Naive thymus-derived CD8-positive, alpha-beta T cell (primary cell): Measurements from ENCODE around the gene KCP. TPM values are rescaled to one million over a fixed set of nuclear protein-coding genes. Genes with fewer than 3 reads are reported as not detected.
A peak's percentile ranks its signal among the peaks of the same experiment; 100 is the strongest.

Experiments used
- ATAC-seq, 2 donors: fragments of 150-1000 bp; cut with Tn5 transposase in 1 of 2; sonication (Bioruptor Pico), chemical (Tn5 transposase) in 1 of 2; 1 replicate in 1 of 2; 2 replicates in 1 of 2; pipeline ENCODE4 v1.10.0; 2021; ENCODE audit warnings: mild to moderate bottlenecking in 2 of 2, moderate library complexity in 2 of 2
- POLR2A ChIA-PET: fragments of 350-600 bp; sonication (Branson Sonifier 250); formaldehyde crosslinking; loops from one replicate; lab custom pipeline; 2021; ENCODE audit warnings: antibody characterized with exemption; lab: Charles Lee
- DNase-seq, 10 donors: peaks; one replicate each; pipeline versions ENCODE4 v3.0.0 to v3.0.0-alpha.2; 2020 to 2022
- H3K27ac Mint-ChIP-seq, 10 donors: one replicate each; pipeline ENCODE4 v1.8.0; 2020 to 2022; ENCODE audit warnings: mild to moderate bottlenecking in 10 of 10, mixed read lengths in 10 of 10, moderate library complexity in 4 of 10, inconsistent platforms in 1 of 10
- H3K27me3 Mint-ChIP-seq, 5 donors: one replicate each; pipeline ENCODE4 v1.8.0; 2021 to 2022; ENCODE audit warnings: mixed read lengths in 5 of 5
- H3K36me3 Mint-ChIP-seq, 3 donors: one replicate each; pipeline ENCODE4 v1.8.0; 2020 to 2022; ENCODE audit warnings: mixed read lengths in 3 of 3, mild to moderate bottlenecking in 2 of 3, inconsistent platforms in 1 of 3
- H3K4me1 Mint-ChIP-seq, 4 donors: one replicate each; pipeline ENCODE4 v1.8.0; 2021 to 2022; ENCODE audit warnings: mixed read lengths in 4 of 4
- H3K4me3 Mint-ChIP-seq, 10 donors: one replicate each; pipeline ENCODE4 v1.8.0; 2020 to 2022; ENCODE audit warnings: mild to moderate bottlenecking in 10 of 10, mixed read lengths in 10 of 10, moderate library complexity in 6 of 10, inconsistent platforms in 1 of 10
- H3K9me3 Mint-ChIP-seq, 9 donors: one replicate each; pipeline ENCODE4 v1.8.0; 2020 to 2022; ENCODE audit warnings: mixed read lengths in 9 of 9, mild to moderate bottlenecking in 3 of 9, inconsistent platforms in 1 of 9, moderate library complexity in 1 of 9
- polyA plus RNA-seq, 3 donors: library from polyadenylated mRNA; unstranded; fragments of 300-500 nt; fragmentation: Illumina TruSeq; gene quantifications; one replicate each; pipeline ENCODE4 v1.2.3, GENCODE V29; 2021
- total RNA-seq, 8 experiments: library from RNA in 2 of 8; stranded (reverse) in 2 of 8; gene quantifications; one replicate each; pipeline ENCODE4 v1.2.3 and lab custom pipeline; 2021 to 2026

KCP gene
- total and polyA plus RNA-seq, 5 experiments from 2014 or later, result 0.29 to 0.33 TPM; not detected in 3

DNA sequence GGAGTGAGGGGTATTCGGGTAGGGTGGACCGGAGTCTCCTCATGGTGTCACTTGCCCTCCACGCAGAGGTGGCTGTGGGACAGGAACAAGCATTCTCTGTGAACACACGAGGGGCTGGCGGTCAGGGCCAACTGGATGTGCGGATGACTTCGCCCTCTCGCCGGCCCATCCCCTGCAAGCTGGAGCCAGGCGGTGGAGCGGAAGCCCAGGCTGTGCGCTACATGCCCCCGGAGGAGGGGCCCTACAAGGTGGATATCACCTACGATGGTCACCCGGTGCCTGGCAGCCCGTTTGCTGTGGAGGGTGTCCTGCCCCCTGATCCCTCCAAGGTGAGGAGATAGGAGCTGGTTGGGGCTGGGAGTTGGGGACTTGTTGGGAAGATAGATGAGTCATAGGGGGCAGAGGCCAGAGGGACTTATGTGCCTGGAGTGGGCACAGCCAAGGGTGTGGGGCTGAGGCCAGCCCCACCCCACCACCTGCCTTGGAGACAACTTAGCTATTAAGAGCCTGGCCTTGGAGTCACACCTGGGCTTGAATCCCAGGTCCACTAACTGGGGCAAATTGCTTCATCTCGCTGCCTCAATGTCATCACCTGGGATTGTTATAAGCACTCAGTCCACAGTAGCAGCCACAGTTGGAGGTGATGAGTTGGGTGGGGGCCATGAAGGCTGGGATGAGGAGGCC lies 66.4 kb downstream of the KCP start:
- Mint-ChIP-seq H3K27me3 (no peaks in the 10 kb centered on the region), H3K9me3 (no peaks in the 10 kb centered on the region), H3K27ac (no peak overlapping the region), H3K36me3 (no peaks in the 10 kb centered on the region), H3K4me1 (peaks cover 0 to 3% (median under 1%) of the 10 kb centered on the region in 4 donors), H3K4me3 (no peak overlapping the region)
- DNase-seq, result no peak
- no peak for ATAC-seq
- POLR2A ChIA-PET, result no interaction called here

DNA sequence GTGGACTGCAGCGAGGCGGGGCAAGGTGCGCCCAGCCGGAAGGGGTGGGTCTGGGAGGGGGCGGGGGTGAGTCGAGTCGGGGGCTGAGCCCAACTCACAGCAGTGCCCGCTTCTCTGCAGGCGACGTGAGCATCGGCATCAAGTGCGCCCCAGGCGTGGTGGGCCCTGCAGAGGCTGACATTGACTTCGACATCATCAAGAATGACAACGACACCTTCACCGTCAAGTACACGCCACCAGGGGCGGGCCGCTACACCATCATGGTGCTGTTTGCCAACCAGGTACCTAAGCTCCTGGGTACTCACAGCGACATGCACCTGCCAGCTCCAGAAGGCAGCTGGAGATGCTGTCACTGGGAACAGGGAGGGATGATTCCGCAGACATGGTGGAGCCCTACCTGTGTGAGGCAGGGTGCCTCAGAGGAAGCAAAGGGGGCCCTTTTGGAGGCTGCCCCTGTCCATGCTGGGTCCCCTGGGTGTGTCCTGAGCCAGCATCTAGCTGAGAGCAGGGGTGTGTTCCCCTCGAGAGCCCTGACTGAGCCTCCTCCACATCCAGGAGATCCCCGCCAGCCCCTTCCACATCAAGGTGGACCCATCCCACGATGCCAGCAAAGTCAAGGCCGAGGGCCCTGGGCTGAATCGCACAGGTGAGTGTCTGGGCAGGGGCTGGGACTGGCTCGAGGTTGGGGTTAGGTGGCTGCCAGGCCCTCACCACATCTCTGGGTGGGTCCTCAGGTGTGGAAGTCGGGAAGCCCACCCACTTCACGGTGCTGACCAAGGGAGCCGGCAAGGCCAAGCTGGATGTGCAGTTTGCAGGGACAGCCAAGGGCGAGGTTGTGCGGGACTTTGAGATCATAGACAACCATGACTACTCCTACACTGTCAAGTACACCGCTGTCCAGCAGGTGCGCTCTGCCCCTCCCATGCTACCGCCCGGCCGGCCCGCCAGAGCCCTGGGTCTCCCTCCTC lies 67.6 kb downstream of the KCP start:
- Mint-ChIP-seq H3K4me1 (peaks cover 0 to 3% (median under 1%) of the 10 kb centered on the region in 4 donors), H3K27ac (no peak overlapping the region), H3K4me3 (no peak overlapping the region), H3K9me3 (no peaks in the 10 kb centered on the region), H3K27me3 (no peaks in the 10 kb centered on the region), H3K36me3 (no peaks in the 10 kb centered on the region)
- POLR2A ChIA-PET, result interaction anchor here (0.9 to 1.0 kb wide), 2 partner anchors 37 to 41 kb away, joined by 3 to 4 read pairs; no protein-coding TSS in a partner anchor
- DNase-seq (no peak), ATAC-seq (no peak)

DNA sequence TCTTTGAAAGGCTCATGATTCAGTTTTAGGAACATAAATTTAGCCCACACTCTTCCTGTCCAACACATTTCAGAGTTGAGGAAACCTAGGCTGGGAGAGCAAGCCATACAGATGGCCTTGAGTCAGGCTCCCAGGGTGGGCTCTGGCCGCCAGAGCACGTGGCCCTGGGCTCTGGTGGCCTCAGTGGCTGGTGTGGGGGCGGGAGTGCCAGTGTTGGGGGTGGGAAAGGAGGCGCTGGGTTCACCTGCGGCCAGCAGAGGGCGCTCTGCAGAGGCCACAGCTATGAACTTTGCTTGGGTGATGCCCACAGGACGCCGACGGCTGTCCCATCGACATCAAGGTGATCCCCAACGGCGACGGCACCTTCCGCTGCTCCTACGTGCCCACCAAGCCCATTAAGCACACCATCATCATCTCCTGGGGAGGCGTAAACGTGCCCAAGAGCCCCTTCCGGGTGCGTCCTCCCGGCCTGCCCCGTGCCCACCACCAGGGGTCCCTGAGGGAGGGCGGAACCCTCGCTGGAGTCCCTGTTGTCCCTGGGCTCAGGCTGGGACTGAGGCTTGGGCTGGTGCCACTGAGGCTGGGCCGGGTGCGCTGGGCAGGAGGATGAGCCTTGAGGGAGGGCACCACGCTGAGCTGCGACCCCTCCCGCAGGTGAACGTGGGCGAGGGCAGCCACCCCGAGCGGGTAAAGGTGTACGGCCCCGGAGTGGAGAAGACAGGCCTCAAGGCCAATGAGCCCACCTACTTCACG lies 68.4 kb downstream of the KCP start:
- no peaks in the 10 kb centered on the region for H3K27me3 Mint-ChIP-seq
- no peak overlapping the region for H3K4me3 Mint-ChIP-seq
- H3K9me3 Mint-ChIP-seq, result no peaks in the 10 kb centered on the region
- POLR2A ChIA-PET, result interaction anchor here (0.9 to 1.0 kb wide), 2 partner anchors 38 to 42 kb away, joined by 3 to 4 read pairs; no protein-coding TSS in a partner anchor
- DNase-seq (peak in 8 of 10 donors; percentile 24 to 55 (median 50)), ATAC-seq (peak; percentile 73)
- peaks cover 0 to 3% (median under 1%) of the 10 kb centered on the region in 4 donors for H3K4me1 Mint-ChIP-seq
- H3K36me3 Mint-ChIP-seq, result no peaks in the 10 kb centered on the region
- no peak overlapping the region for H3K27ac Mint-ChIP-seq

DNA sequence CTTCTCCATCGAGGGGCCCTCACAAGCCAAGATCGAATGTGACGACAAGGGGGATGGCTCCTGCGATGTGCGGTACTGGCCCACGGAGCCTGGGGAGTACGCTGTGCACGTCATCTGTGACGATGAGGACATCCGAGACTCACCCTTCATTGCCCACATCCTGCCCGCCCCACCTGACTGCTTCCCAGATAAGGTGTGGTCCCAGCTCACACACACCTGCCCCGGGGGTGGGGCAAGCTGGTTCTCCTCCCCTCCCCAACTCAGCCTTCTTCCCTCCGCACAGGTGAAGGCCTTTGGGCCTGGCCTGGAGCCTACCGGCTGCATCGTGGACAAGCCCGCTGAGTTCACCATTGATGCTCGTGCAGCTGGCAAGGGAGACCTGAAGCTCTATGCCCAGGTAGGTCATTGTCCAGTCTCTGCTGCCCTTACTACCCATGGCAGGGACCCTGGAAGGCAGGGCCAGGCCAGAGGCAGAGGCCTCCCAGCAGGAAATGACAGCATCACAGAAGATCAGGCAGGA lies 69.3 kb downstream of the KCP start:
- Mint-ChIP-seq H3K4me1 (peaks cover 0 to 3% (median under 1%) of the 10 kb centered on the region in 4 donors), H3K36me3 (no peaks in the 10 kb centered on the region), H3K9me3 (no peaks in the 10 kb centered on the region), H3K27ac (no peak overlapping the region), H3K4me3 (no peak overlapping the region), H3K27me3 (no peaks in the 10 kb centered on the region)
- peak in 1 of 2 donors; percentile 57 for ATAC-seq
- POLR2A ChIA-PET, result no interaction called here
- peak in 2 of 10 donors; percentile 12 to 21 for DNase-seq

DNA sequence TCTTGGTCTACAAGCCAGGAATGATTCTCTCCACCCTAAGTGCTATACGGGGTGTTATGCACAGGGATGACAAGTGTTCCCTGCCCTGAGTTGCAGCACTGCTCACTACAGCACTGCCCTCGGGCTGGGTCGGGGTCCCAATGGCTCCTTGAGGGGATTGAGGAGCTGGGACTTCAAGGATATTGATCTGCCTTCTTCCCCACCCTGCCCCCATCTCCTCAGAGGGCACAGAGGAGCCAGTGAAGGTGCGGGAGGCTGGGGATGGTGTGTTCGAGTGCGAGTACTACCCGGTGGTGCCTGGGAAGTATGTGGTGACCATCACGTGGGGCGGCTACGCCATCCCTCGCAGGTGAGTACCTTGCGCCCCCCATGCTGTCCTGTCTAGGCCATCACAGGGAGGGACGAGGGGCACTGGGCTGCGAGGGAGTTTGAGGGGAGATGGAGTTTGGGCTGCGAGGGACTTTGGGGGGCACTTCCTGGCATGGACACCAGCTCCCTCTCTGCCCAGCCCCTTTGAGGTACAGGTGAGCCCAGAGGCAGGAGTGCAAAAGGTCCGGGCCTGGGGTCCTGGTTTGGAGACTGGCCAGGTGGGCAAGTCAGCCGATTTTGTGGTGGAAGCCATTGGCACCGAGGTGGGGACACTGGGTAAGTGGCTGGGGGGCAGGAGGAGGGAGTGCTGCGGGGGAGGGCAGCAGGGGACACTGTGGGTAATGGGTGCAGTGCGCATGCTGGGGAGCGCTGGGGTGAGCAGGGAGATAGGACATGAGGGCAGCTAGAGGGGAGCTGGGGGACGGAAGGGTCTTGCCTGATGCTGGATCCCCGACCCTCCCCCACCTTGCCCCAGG lies 70.0 kb downstream of the KCP start:
- DNase-seq, result no peak
- peaks cover 0 to 3% (median under 1%) of the 10 kb centered on the region in 4 donors for H3K4me1 Mint-ChIP-seq
- H3K9me3 Mint-ChIP-seq, result no peaks in the 10 kb centered on the region
- no peak overlapping the region for H3K27ac Mint-ChIP-seq
- H3K4me3 Mint-ChIP-seq, result no peak overlapping the region
- POLR2A ChIA-PET, result no interaction called here
- no peak for ATAC-seq
- no peaks in the 10 kb centered on the region for H3K27me3 Mint-ChIP-seq
- no peaks in the 10 kb centered on the region for H3K36me3 Mint-ChIP-seq

DNA sequence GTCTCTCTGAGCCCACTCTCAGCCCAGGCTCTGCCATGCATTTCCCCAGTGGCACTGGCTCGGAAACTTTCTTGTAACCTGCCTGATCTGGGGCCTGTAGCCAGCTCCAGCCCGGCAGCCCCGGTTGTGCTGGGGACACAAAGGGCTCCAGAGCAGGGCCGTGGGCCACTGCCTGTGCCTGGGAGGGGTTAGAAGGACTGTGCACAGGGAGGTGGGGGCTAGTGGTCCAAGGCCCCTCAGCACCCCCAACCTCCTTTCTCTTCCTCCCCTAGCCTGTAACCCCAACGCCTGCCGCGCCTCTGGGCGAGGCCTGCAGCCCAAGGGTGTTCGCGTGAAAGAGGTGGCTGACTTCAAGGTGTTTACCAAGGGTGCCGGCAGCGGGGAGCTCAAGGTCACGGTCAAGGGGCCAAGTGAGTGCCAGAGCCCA lies 70.7 kb downstream of the KCP start:
- Mint-ChIP-seq H3K9me3 (no peaks in the 10 kb centered on the region), H3K4me3 (no peak overlapping the region), H3K27ac (no peak overlapping the region), H3K27me3 (no peaks in the 10 kb centered on the region), H3K4me1 (peaks cover 0 to 3% (median under 1%) of the 10 kb centered on the region in 4 donors), H3K36me3 (no peaks in the 10 kb centered on the region)
- POLR2A ChIA-PET, result no interaction called here
- DNase-seq (no peak), ATAC-seq (no peak)

DNA sequence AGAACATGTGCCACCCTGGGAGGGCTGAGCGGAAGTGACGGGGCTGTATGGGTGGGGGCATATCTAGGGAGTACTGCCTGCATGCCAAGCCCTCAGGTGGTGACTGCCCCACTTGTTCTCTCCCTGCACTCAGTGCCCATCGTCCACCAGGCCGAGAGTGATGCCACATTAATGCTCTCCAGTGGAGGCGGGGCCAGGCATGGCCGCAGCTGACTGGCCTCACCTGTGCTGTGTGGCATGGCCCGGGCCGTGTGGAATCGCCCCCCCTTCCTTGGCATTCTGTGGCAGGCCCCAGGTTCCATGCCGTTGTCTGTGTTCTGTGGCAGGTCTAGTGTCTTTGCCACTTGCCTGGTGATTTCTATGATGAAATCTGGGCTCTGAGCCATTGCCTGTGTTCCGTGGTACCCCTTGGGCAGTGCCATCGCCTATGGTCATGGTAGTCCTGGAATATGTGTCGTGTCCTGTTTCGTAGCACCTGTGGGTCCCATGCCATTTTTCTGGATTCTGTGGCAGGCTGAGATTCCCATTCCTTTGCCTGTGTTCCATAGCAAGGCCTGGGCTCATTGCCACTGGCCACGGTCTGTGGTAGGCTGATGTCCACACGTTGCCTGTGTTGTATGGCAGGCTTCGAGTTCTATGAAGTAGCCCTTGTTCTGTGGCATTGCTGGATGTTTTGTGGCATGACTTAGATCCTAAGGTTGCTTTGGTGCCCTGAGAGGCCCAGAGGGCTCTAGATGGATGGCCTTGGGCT lies 71.4 kb downstream of the KCP start:
- H3K36me3 Mint-ChIP-seq, result no peaks in the 10 kb centered on the region
- POLR2A ChIA-PET, result no interaction called here
- no peaks in the 10 kb centered on the region for H3K27me3 Mint-ChIP-seq
- no peaks in the 10 kb centered on the region for H3K9me3 Mint-ChIP-seq
- no peak overlapping the region for H3K4me3 Mint-ChIP-seq
- no peak for DNase-seq
- H3K4me1 Mint-ChIP-seq, result peaks cover 0 to 3% (median under 1%) of the 10 kb centered on the region in 4 donors
- no peak overlapping the region for H3K27ac Mint-ChIP-seq
- ATAC-seq, result no peak

DNA sequence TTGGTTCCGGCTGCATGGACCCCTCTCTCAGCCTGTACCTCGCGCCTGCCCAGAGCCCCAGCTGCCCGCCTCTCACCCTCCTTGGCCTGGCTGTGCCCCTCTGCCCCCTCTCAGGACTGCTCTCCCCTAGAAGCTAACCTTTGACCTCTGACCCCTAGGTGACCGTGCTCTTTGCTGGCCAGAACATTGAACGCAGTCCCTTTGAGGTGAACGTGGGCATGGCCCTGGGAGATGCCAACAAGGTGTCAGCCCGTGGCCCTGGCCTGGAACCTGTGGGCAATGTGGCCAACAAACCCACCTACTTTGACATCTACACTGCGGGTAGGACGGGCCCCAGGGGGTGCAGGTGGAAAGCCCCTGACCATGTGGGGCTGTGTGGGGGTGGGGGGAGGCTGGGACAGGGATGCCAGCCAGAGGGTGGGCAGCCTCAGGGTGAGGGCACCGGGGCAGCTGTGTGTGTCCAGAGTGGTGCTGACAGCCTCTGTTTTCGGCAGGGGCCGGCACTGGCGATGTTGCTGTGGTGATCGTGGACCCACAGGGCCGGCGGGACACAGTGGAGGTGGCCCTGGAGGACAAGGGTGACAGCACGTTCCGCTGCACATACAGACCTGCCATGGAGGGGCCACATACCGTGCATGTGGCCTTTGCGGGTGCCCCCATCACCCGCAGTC lies 72.3 kb downstream of the KCP start:
- H3K36me3 Mint-ChIP-seq, result no peaks in the 10 kb centered on the region
- no peak for DNase-seq
- ATAC-seq, result no peak
- POLR2A ChIA-PET, result no interaction called here
- peaks cover 0 to 3% (median 1%) of the 10 kb centered on the region in 4 donors for H3K4me1 Mint-ChIP-seq
- H3K4me3 Mint-ChIP-seq, result no peak overlapping the region
- H3K27me3 Mint-ChIP-seq, result no peaks in the 10 kb centered on the region
- no peak overlapping the region for H3K27ac Mint-ChIP-seq
- no peaks in the 10 kb centered on the region for H3K9me3 Mint-ChIP-seq

DNA sequence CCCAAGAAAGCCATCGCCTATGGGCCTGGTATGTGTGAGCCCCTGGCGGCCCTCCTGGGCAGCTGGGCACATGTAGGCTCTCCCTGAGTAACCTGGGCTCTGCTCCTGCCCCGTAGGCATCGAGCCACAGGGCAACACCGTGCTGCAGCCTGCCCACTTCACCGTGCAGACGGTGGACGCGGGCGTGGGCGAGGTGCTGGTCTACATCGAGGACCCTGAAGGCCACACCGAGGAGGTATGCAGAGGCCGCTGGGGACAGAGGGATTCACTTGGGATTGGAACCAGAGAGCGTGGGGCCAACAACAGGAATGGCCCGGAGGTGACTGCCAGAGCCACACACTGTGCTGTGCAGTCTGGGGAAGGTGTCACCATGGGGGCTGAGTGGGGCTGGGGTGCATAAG lies 73.0 kb downstream of the KCP start:
- H3K4me1 Mint-ChIP-seq, result peaks cover 0 to 3% (median 1%) of the 10 kb centered on the region in 4 donors
- no peak overlapping the region for H3K27ac Mint-ChIP-seq
- no peak overlapping the region for H3K4me3 Mint-ChIP-seq
- ATAC-seq (no peak), DNase-seq (no peak)
- POLR2A ChIA-PET, result no interaction called here
- no peaks in the 10 kb centered on the region for H3K36me3 Mint-ChIP-seq
- no peaks in the 10 kb centered on the region for H3K9me3 Mint-ChIP-seq
- H3K27me3 Mint-ChIP-seq, result no peaks in the 10 kb centered on the region

DNA sequence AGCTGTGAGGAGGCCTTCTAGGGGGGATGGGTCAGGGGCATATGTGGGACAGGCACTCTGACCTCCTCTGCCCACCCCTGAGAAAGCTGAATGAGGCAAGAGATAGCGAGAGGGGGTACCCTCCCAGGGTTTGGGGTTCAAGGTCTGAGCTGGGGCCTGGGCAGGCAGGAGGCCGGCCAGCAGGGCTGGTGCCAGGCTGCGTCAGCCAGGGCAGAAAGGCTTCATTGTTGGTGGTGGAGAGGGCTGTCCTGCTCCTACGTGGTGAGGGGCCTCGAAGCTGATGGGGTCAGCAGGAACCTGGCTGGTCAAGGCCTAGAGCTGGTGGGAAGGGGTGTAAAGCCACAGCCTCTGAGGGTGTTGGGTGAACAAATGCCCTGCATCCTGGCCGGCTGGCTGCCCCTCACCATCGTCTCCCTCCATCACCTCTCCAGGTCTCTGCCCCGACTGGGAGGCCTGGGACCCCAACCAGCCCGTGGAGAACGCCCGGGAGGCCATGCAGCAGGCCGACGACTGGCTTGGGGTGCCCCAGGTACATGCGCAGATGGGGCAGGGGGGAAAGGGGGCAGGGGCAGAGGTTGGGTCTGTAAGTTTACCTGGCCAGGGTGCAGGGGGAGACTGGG lies 73.7 kb downstream of the KCP start:
- Mint-ChIP-seq H3K4me1 (peaks cover 0 to 2% (median 1%) of the 10 kb centered on the region in 4 donors), H3K27ac (no peak overlapping the region), H3K9me3 (no peaks in the 10 kb centered on the region), H3K4me3 (no peak overlapping the region), H3K36me3 (no peaks in the 10 kb centered on the region), H3K27me3 (peaks cover 0 to 2% (median 0%) of the 10 kb centered on the region in 5 donors)
- POLR2A ChIA-PET, result no interaction called here
- ATAC-seq (no peak), DNase-seq (no peak)
